Endothelial cell of umbilical vein (primary cell): ENCODE measurements around the gene MBTPS2. TPM values are rescaled to one million over a fixed set of nuclear protein-coding genes. Genes with fewer than 3 reads are reported as not detected.

Experiments used
- BruUV-seq: library from RNA; stranded (reverse); fragments of 400-500 nt; replicated peaks from 2 replicates; lab custom pipeline; 2021; lab: Mats Ljungman, UMichigan
- CTCF ChIA-PET: fragments of 300-600, 350-600 bp; sonication (Branson Sonifier 250); formaldehyde crosslinking; loops from one replicate; lab custom pipeline; 2021; ENCODE audit warnings: antibody characterized with exemption, inconsistent platforms; lab: Charles Lee
- POLR2A ChIA-PET: fragments of 300-600, 350-600 bp; sonication (Branson Sonifier 250); formaldehyde crosslinking; loops from one replicate; lab custom pipeline; 2021; ENCODE audit warnings: antibody characterized with exemption, inconsistent platforms; lab: Charles Lee
- DNase-seq: peaks from one replicate; pipeline ENCODE4 v3.0.0-alpha.2; 2011; ENCODE audit warnings: low read depth, low spot score
- FAIRE-seq: peaks from 2 replicates; lab custom pipeline; 2011; peaks lifted over from hg19 to GRCh38; lab: Jason Lieb, UNC
- H2AFZ ChIP-seq: 2 replicates; pipeline ENCODE4 v1.6.0; 2012; ENCODE audit warnings: low read depth, low read length, control low read depth, inconsistent platforms
- H3K27ac ChIP-seq: 2 replicates; pipeline ENCODE4 v1.5.1; 2011; ENCODE audit warnings: low read depth, mild to moderate bottlenecking, control low read depth, low read length, moderate library complexity; ENCODE audit not compliant: insufficient read depth
- H3K27me3 ChIP-seq, 2 experiments: 2 replicates each; pipeline versions ENCODE4 v1.6.0 to v1.6.1; 2011; ENCODE audit warnings: low read length in 2 of 2, mixed read lengths in 1 of 2; ENCODE audit not compliant: control insufficient read depth in 2 of 2, insufficient read depth in 2 of 2
- H3K36me3 ChIP-seq, 2 experiments: 2 replicates in 1 of 2; 3 replicates in 1 of 2; pipeline ENCODE4 v1.5.1; 2011; ENCODE audit warnings: low read length in 2 of 2, mild to moderate bottlenecking in 1 of 2, moderate library complexity in 1 of 2; ENCODE audit not compliant: control insufficient read depth in 2 of 2, insufficient read depth in 2 of 2; ENCODE audit errors: extremely low read depth in 1 of 2
- H3K4me1 ChIP-seq: 3 replicates; pipeline ENCODE4 v1.5.1; 2011; ENCODE audit warnings: mild to moderate bottlenecking, low read length; ENCODE audit not compliant: control insufficient read depth, insufficient read depth; ENCODE audit errors: extremely low read depth
- H3K4me2 ChIP-seq: 2 replicates; pipeline ENCODE4 v1.6.1; 2011; ENCODE audit warnings: low read length, control low read depth, mixed read lengths; ENCODE audit not compliant: insufficient read depth
- H3K4me3 ChIP-seq, 3 experiments: fragments of 200-600 bp in 1 of 3; sonication (generic), shearing (Covaris generic) in 1 of 3; replicated peaks in 1 of 3; 2 replicates each; pipeline ENCODE4 v1.5.1; 2011 to 2016; ENCODE audit warnings: control low read depth in 3 of 3, low read length in 3 of 3, mild to moderate bottlenecking in 2 of 3, inconsistent platforms in 1 of 3, low read depth in 1 of 3, moderate library complexity in 1 of 3; ENCODE audit not compliant: insufficient read depth in 1 of 3
- H3K79me2 ChIP-seq: 2 replicates; pipeline ENCODE4 v1.6.0; 2012; ENCODE audit warnings: low read length, inconsistent platforms; ENCODE audit not compliant: control insufficient read depth, insufficient read depth
- H3K9ac ChIP-seq: replicated peaks from 2 replicates; pipeline ENCODE3; 2011; ENCODE audit warnings: low read length, control low read depth; ENCODE audit not compliant: insufficient read depth; ENCODE audit errors: extremely low read depth
- H3K9me1 ChIP-seq: replicated peaks from 3 replicates; pipeline ENCODE4 v1.6.0; 2011; ENCODE audit warnings: mild to moderate bottlenecking, low read length; ENCODE audit not compliant: control insufficient read depth, insufficient read depth; ENCODE audit errors: extremely low read depth
- H3K9me3 ChIP-seq: replicated peaks from 2 replicates; pipeline ENCODE4 v1.5.1; 2012; ENCODE audit warnings: low read length, inconsistent platforms; ENCODE audit not compliant: control insufficient read depth, insufficient read depth
- H4K20me1 ChIP-seq: replicated peaks from 2 replicates; pipeline ENCODE3; 2011; ENCODE audit warnings: mild to moderate bottlenecking, low read length; ENCODE audit not compliant: control insufficient read depth, insufficient read depth; ENCODE audit errors: extremely low read depth
- EZH2 ChIP-seq: IDR thresholded peaks from 2 replicates; pipeline ENCODE4 v1.6.1; 2012; ENCODE audit warnings: borderline replicate concordance, low read depth, mild to moderate bottlenecking, moderate library complexity, low read length, inconsistent platforms; ENCODE audit not compliant: severe bottlenecking
- FOS ChIP-seq: IDR thresholded peaks from 2 replicates; pipeline ENCODE4 v1.6.1; 2011; ENCODE audit warnings: mild to moderate bottlenecking, low read length, moderate library complexity, borderline replicate concordance; ENCODE audit not compliant: insufficient read depth
- GATA2 ChIP-seq: IDR thresholded peaks from 2 replicates; pipeline ENCODE4 v1.7.0; 2011; ENCODE audit warnings: low read depth, mild to moderate bottlenecking, moderate library complexity, mixed read lengths, low read length; ENCODE audit not compliant: insufficient read length, insufficient read depth
- JUN ChIP-seq: IDR thresholded peaks from 2 replicates; pipeline ENCODE4 v1.6.1; 2011; ENCODE audit warnings: borderline replicate concordance, low read depth; ENCODE audit not compliant: insufficient read length, insufficient read depth
- MYC ChIP-seq: IDR thresholded peaks from one replicate; pipeline ENCODE4 v1.6.1; 2011; ENCODE audit warnings: mild to moderate bottlenecking, low read depth, low read length
- POLR2A ChIP-seq: IDR thresholded peaks from 2 replicates; pipeline ENCODE4 v1.6.1; 2012; ENCODE audit warnings: low read depth, mild to moderate bottlenecking, control low read depth, low read length
- POLR2AphosphoS5 ChIP-seq: IDR thresholded peaks from 2 replicates; pipeline ENCODE4 v1.6.1; 2012; ENCODE audit warnings: low read depth, mild to moderate bottlenecking, control low read depth, low read length, moderate library complexity; ENCODE audit not compliant: insufficient read depth
- dilution Hi-C: fragments of 300-500 bp; cut with MboI; formaldehyde crosslinking; loops from one replicate; pipeline ENCODE4 v1.15.0; 2019; ENCODE audit warnings: low sequenced_read_pairs; ENCODE audit not compliant: extremely low pct_ligation_motif_present
- intact Hi-C: fragments of 100-400 bp; cut with micrococcal nuclease; formaldehyde crosslinking; loops from one replicate; pipeline ENCODE4 v1.10.0; 2022
- polyA plus RNA-seq, 4 experiments: library from polyadenylated mRNA; depleted of rRNA in 3 of 4; stranded (reverse) in 3 of 4; unstranded in 1 of 4; fragments of >200 nt; gene quantifications; 2 replicates each; pipeline versions ENCODE4 v1.2.1 to v1.2.3, GENCODE V29; 2011 to 2012; ENCODE audit warnings: missing spikeins in 1 of 4
- total RNA-seq: library from RNA; stranded (reverse); gene quantifications from 2 replicates; pipeline ENCODE4 v1.2.3, GENCODE V29; 2021
- TF ChIP-seq, protein P1 (sequence below), 2 donors: IDR thresholded peaks; 1 replicate in 1 of 2; 2 replicates in 1 of 2; pipeline ENCODE4 v1.5.1; 2011; ENCODE audit warnings: low read length in 2 of 2, mild to moderate bottlenecking in 2 of 2, moderate library complexity in 2 of 2, control low read depth in 1 of 2, inconsistent platforms in 1 of 2, low read depth in 1 of 2; ENCODE audit not compliant: insufficient read depth in 1 of 2; ENCODE audit errors: extremely low read depth in 1 of 2
- TF ChIP-seq, protein P2 (sequence below): IDR thresholded peaks from 2 replicates; pipeline ENCODE4 v1.6.1; 2011; ENCODE audit not compliant: insufficient read depth, insufficient read length

MBTPS2 gene
- total and polyA plus RNA-seq, 2 donors (not counting 3 experiments of a cell fraction or from before 2014, with no cell fraction given) = 11.4 to 16.4 TPM

DNA sequence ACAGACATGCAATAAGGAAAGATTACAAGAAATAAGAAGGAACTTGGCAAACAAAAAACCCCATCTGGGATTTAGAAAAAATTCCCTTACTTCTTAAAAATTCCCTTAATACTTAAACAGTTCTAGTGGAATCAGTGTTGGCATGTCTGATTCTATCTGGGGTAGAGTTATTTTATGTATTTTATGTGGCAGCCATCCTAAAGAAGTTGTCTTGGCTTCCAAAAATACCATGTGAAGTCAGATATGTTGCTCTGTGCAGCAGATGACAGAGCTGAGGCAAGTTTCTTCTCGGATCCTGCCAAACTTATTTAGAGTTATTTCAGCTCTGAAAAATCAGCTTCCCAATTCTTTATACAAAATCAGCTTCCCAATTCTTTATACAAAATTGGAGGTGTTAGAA, 31.1 kb downstream of the MBTPS2 start:
- H3K4me3 ChIP-seq = no peak overlapping the region

More for the DNA sequence above, 31.1 kb downstream of the MBTPS2 start:
- H3K27ac ChIP-seq = no peak overlapping the region
- H3K27me3 ChIP-seq = no peaks in the 10 kb centered on the region
- no peaks in the 10 kb centered on the region for H3K9me3 ChIP-seq
- no TSS peak for BruUV-seq
- no peaks in the 10 kb centered on the region for H3K79me2 ChIP-seq
- no peak for TF ChIP-seq GATA2
- TF ChIP-seq, protein P1, sequence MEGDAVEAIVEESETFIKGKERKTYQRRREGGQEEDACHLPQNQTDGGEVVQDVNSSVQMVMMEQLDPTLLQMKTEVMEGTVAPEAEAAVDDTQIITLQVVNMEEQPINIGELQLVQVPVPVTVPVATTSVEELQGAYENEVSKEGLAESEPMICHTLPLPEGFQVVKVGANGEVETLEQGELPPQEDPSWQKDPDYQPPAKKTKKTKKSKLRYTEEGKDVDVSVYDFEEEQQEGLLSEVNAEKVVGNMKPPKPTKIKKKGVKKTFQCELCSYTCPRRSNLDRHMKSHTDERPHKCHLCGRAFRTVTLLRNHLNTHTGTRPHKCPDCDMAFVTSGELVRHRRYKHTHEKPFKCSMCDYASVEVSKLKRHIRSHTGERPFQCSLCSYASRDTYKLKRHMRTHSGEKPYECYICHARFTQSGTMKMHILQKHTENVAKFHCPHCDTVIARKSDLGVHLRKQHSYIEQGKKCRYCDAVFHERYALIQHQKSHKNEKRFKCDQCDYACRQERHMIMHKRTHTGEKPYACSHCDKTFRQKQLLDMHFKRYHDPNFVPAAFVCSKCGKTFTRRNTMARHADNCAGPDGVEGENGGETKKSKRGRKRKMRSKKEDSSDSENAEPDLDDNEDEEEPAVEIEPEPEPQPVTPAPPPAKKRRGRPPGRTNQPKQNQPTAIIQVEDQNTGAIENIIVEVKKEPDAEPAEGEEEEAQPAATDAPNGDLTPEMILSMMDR (IDR thresholded peaks at IDR 0.05; ENCODE audit: extremely low read depth in 1 of 2, insufficient read depth in 1 of 2, low read depth in 1 of 2, low read length in 2 of 2) = no peak
- no peak for TF ChIP-seq POLR2AphosphoS5
- TF ChIP-seq JUN = no peak
- TF ChIP-seq POLR2A = no peak
- TF ChIP-seq, protein P2, sequence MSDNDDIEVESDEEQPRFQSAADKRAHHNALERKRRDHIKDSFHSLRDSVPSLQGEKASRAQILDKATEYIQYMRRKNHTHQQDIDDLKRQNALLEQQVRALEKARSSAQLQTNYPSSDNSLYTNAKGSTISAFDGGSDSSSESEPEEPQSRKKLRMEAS = no peak
- no peak for TF ChIP-seq MYC
- TF ChIP-seq EZH2 = no peak
- TF ChIP-seq FOS = no peak
- no peaks in the 10 kb centered on the region for H3K9me1 ChIP-seq
- DNase-seq (no peak), FAIRE-seq (no peak)
- H3K36me3 ChIP-seq = no peaks in the 10 kb centered on the region
- no peaks in the 10 kb centered on the region for H4K20me1 ChIP-seq
- intact Hi-C loops = loop anchor here (5.0 kb wide), 1 partner anchor 57 kb away; no protein-coding TSS in a partner anchor
- peaks cover 14% of the 10 kb centered on the region for H3K4me1 ChIP-seq
- H2AFZ ChIP-seq = no peak overlapping the region
- ChIA-PET CTCF (no interaction called here), POLR2A (no interaction called here)
- no peak overlapping the region for H3K9ac ChIP-seq
- dilution Hi-C loops = no loop called here
- no peak overlapping the region for H3K4me2 ChIP-seq
